Raji (cell line): Measurements from ENCODE around the gene PIEZO1.

Experiments used
- POLR2A ChIP-seq: IDR thresholded peaks from 2 replicates; pipeline ENCODE4 v1.6.1; 2011; ENCODE audit warnings: low read depth, low read length, control low read depth; ENCODE audit not compliant: insufficient read depth

Gene PIEZO1

GRCh38 chr16:88818575-88818874, 33.5 kb upstream of the PIEZO1 start:
- no peak for TF ChIP-seq POLR2A

- TF ChIP-seq POLR2A, result no peak
Observed at GRCh38 chr16:88817785-88818574, 33.0 kb upstream of the PIEZO1 start.

- no peak for TF ChIP-seq POLR2A
Observed at GRCh38 chr16:88816736-88817535, 31.9 kb upstream of the PIEZO1 start.

DNA sequence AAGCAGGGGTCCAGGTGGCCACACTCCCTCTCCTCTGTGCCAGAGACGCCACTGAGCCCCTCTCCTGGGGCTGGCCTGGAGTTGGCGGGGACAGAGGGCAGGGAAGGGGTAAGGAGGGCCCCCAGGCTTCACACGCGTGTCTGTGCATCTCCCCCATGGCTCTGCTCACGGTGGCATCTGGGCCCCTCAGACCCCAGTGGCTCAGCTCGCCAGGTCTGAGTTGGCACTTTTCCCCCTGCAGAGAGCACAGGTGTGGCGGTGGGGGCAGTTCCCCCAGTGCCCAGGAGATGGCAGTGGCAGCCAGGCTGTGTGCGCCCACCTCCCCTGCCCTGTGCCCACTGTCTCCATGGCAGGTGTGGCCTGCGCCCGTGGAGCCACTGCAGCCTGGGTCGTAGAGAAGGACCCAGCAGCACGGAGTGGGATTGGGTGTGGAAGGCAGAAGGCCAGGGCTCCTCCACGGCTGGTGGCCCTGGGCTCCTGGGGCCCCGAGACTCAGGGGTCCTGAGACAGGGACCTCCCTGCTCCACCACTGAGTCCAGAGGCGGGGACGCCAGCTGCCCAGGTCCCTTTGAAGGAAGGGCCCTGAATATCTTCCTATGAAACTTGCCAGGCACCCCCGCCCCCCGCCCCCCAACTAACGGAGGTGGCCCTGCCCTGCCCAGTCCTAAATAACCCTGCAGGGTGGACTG, 31.0 kb upstream of the PIEZO1 start:
- no peak for TF ChIP-seq POLR2A

DNA sequence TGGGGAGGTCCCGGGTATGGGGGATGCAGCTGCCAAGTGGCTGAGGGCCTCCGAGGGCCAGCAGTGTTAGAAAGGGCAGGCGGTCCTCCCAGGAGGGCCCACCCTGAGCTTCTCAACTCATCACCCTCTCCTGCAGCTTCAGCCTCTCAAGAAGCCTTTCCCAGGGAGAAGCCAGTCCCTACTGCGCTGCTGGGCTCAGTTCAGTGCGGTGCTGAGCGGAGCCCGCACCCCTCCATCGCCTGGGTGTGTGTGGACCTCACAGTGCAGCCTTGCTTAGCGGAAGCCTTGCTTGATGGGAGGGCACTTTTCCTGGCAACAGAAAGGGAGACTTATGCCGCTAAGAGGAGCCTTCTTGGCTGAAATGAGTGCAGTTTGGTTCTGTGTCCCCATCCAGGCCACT, 30.2 kb upstream of the PIEZO1 start:
- no peak; the same call in 1 of the 2 replicates for TF ChIP-seq POLR2A

DNA sequence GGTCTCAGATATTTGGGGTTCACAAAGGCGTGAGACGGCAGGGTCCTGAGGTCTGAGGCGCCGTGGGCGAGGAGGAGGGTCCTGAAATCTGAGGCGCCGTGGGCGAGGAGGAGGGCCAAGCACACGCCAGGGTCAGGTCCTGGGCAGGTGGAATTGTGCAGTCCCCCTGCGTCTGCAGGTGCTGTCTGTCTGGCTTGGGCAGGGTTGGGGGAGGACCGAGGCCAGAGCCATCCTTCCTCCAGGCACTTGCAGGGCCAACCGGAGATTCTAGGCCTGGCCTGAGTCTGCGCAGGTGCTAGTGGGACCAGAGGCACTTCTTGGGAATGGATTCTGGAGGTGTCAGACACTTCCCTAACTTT, 29.1 kb upstream of the PIEZO1 start:
- TF ChIP-seq POLR2A, result no peak; the same call in 1 of the 2 replicates

- TF ChIP-seq POLR2A, result no peak; the same call in 1 of the 2 replicates
Observed at GRCh38 chr16:88813269-88814143, 28.5 kb upstream of the PIEZO1 start.

GRCh38 chr16:88812513-88813268, 27.7 kb upstream of the PIEZO1 start:
- no peak for TF ChIP-seq POLR2A

DNA sequence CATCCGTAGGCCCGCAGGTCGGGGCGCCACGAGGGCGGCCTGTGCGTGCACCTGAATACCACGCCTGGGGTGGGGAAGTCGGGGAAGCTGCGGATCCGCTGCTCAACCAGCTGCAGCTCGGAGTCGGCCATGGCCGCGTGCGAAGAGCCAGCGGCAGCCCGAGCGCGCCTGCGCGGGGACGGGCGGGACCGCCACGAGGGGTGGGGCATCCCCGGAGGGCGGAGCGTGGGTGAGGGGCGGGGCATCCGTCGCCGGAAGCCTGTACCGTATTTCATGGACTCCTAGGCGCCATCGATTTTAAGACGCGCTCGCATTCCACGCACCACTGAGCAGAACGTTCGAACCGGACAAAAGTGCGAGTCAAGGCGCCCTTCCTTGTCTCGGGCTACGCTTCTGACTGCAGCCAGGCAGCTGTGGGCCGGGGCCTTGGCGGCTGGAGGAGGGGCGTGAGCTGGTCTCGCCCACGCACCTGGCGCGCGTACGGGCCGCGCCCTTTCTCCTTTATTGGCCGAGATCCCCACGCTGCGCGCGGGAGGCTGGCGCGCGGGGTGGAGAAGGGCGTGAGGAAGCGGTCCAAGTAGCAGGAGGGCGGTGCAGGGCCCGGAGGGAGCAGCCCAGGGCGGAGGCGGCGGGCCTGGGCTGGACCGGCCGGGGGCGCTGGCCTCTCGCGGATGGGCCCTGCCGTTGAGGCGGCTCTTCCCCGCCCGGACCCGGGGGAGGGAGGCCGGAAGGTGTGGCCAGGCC, 26.9 kb upstream of the PIEZO1 start, which contains the start of gene APRT:
Gene APRT, minus strand, starts transcription at position 160 of the 744 bp plus-strand sequence. Its CDS starts 29 bp downstream, at position 131.
- TF ChIP-seq POLR2A, result peak; percentile 92

DNA sequence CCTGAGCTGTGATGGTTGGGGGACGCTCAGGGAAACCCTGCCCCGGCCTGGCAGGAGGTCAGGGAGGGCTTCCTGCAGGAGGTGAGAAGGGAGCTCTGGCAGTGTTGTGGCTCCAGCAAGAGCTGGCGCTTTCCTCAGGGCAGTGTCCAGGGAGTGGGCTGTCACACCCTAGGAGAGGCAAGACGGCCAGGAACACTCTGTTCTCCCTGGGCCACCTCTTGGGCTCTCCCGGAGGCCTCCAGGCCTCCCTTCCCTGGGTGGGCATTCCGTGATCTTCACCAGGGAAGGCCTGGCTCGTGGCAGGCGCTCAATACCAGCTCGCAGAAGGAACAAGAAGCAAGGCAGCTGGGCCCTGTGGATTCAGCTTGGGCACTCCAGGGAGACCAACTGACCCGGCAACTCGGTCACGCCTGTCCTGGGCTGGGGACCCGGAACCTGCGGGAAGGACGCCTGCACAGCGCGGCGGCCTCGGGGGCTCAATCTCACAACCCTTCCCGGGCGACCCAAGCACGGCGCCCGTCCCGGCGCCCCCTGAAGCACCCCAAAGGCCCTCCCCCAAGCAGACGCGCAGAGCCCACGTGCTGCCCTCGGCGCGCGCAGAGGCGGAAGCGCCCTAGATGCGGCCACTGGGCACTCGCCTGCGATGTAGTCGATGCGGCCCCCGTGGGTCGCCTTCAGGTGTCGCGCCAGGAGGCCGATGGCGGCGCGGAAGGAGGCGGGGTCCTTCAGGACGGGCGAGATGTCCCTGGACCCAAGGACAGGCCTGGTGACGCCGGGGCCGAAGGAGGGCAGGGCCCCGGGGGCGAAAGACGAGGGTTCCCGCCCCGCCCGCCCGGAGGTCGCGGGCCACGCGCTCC, 26.1 kb upstream of the PIEZO1 start:
- peak; percentile 68; the same call in 1 of the 2 replicates for TF ChIP-seq POLR2A

DNA sequence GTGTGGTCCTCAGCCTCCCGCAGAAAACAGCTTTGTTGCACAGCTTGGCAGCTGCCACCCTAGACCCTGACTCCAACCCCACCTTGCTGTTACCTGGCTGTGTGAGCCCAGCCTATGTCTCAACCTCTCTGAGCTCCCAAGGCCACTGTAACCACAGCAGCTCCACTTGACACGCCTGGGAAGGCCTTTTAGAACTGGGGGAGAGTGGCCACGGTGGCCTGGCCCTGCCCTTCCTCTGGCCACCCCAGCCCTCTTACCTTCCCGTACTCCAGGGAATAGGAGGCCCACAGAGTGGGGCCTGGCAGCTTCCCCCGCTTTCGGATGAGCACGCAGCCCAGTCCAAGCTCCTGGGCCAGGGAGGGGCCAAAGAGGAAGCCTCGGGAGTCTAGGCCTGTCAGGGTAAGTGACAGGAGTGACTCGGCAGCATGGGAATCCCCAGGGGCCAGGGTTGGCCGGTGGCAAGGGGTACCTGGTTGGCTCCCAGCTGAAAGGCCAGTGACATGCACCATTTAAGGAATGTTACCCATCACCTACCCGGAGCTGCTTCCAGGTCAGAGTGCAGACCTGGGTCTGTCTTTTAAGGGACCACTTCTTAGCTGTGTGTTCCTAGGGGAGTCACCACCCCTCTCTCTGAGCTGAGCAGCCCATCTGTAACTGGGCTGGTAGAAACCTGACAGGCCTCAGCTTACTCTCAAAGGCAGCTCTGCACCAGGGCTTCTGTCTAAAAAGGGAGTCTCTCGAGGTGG, 25.3 kb upstream of the PIEZO1 start:
- TF ChIP-seq POLR2A, result peak; percentile 29; the same call in 1 of the 2 replicates

- peak; percentile 47 for TF ChIP-seq POLR2A
Observed at GRCh38 chr16:88809676-88810165, 24.7 kb upstream of the PIEZO1 start.
